NCI-H345 treated with DMSO at 0.1 percent for 48 hours (cell line): ENCODE results near the gene PCSK1N.

ENCODE experiments used
- DNase-seq: peaks from one replicate; lab custom pipeline; 2025; ENCODE audit not compliant: unreplicated experiment; lab: John Stamatoyannopoulos, UW

Gene PCSK1N

DNA sequence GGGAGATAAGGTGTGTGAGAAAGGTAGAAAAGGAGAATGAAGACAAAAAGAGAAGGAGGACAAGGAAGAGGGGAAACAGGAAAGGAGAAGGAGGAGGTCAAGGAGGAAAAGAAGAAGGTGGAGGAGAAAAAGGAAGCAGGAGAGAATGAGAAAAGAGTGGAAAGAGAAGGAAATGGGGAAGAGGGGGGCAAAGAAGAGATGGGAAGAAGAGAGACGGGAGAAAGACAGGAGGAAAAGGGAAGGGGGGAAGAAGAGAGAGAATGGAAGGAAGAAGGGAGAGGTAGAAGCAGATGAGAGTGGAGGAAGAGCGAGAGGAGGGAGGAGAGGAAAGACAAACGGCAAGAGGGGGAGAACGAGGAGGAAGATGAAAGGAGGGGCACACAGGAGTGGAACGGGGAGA lies 44.9 kb downstream of the PCSK1N start:
- no peak for DNase-seq

DNA sequence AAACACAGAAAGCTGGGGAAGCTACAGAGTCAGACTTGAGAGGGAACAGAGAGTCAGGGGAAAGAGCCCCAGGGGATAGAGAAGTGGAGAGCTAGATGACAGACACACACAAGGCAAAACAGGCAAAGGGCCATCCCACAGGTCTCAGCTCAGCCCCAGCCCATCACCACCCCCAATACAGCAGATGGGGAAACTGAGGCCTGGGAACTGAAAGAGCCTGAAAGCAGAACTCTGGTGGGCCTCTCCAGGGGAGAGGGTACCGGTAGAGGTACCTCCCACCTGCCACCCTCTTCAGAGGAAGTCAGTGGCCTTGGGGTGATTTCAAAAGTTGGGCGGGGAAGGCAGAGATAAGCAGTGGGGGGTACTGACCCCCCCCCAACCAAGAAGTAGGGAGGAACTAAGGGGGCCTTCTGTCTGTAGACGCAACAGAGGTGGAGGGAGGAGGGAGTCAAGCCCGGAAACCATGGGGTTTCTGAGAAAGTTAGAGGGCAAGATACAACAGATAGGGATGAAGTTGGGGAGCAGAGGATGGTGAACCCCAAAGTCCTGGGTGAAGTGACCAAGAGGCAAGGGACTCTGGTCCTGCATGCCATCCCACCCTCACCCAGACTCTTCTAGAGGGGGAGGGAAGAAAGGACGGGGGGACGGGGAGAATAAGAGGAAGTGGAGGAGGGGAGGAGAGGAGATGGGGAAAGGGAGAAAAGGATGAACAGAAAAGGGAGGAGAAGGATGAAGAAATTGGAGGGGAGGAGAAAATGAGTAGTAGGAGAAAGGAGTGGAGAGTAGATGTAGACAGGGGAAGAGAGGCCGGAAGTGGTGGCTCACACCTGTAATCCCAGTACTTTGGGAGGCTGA lies 45.8 kb downstream of the PCSK1N start:
- DNase-seq = no peak

DNA sequence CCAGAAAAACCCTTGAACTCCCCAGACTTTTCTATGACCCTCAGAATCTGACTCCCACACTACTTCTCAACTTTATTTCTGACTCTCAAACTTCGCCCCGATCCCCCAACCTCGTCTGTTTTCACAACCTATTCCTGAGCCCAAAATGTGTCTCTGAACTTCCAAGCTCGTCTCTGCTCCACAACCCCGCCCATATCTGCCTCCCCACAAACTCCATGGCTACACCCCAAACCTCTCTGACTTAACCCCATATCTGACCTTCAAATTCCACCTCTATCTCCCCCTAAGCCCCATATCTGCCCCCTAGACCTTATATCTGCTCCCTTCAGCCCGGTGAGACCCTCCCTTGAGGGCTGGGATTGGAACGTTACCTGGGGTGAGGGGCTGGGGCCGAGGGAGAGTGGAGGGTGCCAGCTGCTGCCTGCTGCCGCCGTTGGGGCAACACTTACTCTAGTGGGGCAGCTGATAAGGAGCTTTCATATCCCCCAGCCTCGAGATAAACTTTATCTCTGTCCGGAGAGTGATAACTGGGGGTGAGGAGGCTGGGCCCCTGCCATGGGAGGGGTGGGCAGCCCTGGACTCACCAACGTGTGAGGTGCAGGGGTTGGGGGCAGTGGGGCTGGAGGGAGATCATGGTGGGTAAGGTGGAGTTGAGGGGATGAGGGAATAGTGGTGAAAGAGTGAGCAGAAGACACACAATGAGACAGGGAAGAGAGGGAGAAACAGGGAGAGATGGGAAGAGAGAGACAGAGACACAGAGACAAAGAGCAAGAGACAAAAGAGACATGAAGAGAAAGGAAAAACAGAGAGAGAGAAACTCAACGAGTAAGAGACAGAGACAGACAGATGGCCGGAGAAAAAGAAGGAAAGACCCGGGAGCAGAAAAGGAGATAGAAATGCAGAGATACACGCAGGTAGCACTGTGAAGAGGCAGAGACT lies 47.6 kb downstream of the PCSK1N start:
- DNase-seq = no peak

DNA sequence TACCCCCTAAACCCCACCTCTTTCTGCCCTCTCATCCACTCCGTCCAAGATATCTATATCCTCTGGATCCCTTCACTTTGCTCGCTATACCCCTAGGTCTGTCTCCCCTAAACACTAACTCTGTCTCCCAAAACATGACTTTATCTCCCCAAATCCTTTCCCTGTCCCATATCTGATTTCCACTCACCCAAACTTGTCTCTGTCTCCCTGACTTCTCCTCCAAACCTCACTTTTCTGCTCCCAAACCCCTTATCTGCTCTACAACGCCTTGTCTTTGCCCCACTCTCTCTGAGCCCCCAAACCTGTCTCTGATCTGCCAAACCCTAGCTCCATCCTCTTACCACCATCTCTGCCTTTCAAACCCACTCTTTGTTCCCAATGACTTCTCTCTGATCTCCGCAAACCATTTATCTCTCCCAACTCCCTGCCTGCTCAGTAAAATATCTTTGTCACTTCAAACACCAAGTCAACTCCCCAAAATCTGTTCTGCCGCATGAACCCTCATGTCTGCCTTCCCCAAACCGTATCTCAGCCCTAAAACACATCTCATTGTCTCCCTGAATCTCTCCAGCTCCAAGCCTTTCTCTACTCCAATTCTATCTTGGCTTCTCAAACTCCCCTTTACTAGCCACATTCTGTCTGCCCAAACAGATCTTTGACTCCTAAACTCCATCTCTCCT lies 48.4 kb downstream of the PCSK1N start:
- DNase-seq = no peak

DNA sequence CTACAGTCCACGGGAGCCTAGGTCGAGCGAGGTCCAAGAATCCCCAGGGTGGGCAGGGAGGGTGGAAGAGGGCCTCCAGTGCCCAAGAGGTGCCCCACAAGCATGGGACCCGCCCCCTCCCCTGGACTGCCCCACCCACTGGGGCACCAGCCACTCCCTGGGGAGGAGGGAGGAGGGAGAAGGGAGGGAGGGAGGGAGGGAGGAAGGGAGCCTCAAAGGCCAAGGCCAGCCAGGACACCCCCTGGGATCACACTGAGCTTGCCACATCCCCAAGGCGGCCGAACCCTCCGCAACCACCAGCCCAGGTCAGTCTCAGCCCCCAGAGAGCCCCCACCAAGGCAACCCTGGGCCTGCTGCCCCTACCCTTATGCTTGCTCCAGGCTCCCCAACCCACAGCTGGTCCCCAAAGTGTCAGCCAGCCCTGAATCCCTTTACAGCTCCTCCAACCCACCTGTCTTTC lies 49.0 kb downstream of the PCSK1N start, which contains the start of gene GATA1:
Gene GATA1 (plus strand): TSS at position 250 of the 460 bp plus-strand sequence. CDS start 4,520 bp downstream, outside the sequence.
- DNase-seq = no peak

DNA sequence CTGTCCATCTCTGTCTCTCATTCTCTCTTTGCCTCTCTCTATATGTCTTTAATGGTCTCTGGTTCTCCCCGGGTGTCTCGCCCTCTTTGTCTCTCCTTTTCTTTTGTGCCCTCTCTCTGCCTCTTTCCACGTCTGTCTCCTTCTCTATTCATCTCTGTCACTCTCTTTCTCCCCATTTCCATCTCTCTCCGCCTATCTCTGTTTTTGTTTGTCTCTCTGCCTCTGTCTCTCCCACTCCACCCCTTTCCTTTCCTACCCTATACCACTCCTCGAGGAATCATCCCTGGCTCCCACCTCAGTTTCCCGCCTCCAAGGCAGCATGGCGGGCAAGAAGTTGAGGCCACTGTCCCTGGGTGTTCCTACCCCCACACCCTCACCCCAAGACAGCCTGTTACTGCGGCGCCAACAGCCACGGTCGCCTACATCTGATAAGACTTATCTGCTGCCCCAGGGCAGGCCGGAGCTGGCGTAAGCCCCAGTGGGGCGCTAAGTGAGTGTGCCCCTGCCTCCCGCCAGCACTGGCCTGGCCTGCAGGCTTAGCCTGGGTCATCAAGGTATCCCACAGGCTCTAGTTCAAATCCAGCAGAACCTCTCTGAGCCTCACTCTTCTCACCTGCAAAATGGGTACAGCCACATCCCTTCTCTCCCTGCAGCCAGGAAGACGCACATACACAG lies 49.7 kb downstream of the PCSK1N start:
- no peak for DNase-seq

DNA sequence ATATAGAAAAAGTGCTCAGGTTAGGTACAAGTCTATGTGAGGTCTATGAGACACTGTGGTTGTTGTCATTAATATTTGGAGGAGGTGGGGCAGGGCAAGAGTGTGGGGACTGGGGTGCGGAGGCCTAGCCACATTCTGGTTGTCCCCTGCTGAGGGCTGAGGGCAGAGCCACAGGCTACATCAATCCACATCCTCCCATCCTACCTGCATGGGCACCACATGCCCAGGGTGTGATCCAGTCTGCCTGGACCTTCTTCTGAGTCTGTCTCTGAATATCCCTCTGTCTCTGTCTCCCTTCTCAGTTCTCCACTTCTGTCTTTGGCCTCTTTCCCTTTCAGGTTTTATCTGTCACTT lies 50.2 kb downstream of the PCSK1N start:
- no peak for DNase-seq

DNA sequence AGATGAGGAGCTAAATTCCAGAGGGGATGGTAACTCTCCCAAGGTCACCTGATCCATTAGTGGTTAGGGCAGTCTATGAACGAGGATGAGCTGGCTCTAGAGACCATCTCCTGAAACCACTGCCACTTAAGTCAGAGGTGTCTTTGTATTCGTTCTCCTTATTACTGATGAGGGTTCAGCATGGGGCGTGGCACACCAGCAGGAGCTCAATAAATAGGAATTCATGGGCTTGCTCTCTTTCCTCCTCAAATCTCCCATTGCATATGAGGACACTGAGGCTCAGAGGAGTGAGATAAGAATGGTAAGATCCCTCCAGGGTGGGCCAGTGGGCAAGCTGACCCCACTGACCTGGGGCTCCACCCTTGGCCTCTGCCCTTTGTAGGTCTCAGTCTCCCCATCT lies 50.7 kb downstream of the PCSK1N start:
- DNase-seq = no peak

DNA sequence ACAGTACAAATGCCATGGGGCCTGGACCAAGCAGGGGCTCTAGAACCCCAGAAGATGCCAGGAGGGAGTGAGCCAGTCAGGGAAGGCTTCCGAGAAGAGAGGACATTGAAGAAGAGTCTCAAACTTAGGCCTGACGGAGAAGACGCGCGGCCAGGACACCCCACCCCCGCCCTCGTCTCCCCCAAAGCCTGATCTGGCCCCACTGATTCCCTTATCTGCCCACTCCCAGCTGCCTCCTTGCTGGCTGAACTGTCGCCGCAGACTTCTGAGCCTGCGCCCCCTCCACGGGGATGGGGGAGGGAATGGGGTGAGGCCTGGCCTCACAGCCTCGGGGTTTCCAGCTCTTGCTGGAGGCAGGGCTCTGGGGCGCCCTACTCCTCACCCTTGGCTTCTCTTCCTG lies 52.6 kb downstream of the PCSK1N start:
- no peak for DNase-seq

DNA sequence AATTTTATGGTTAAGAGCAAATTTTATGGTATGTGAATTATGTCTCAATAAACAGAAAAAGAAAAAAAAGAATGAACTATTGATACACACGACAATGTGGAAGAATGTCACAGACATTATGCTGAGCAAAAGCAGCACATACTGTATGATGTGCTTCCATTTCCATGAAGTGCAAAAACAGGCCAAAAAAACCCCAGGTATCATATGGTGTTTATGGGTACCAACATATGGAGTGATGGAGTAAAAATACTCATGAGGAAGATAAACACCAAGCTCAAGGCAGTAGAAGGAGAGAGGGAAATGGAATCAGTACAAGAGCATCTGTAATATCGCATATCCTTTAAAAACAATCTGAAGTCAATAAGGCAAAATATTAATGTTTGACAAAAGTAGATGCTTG lies 53.2 kb downstream of the PCSK1N start:
- DNase-seq = no peak

DNA sequence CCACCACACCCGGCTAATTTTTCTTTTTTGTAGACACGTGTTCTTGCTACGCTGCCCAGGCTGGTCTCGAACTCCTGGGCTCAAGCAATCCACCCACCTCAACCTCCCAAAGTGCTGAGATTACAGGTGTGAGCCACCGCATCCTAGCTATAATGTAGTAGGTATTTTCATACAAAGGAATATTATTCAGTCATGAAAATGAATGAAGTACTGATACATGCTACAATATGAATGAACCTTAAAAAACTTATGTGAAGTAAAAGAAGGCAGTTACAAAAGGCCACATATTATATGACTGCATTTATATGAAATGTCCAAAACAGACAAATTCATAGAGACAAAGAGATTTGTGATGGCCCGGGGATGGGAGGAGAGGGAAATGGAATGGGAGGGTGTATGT lies 53.7 kb downstream of the PCSK1N start:
- DNase-seq = no peak
